Right lobe of liver (tissue), 6 donors: ENCODE results near the gene ZNRD2. TPM values are rescaled to one million over a fixed set of nuclear protein-coding genes. Genes with fewer than 3 reads are reported as not detected.

Experiments used
- ATAC-seq, 4 donors: fragments of 200-7000 bp; cut with Tn5 transposase; one replicate each; pipeline ENCODE4 v1.9.1; 2020; ENCODE audit warnings: mild to moderate bottlenecking in 4 of 4, moderate library complexity in 4 of 4
- DNase-seq, 3 donors: peaks; one replicate each; pipeline ENCODE4 v3.0.0-alpha.2; 2020
- H3K27ac ChIP-seq, 3 donors: fragments of 200-600 bp; one replicate each; pipeline ENCODE4 v1.8.0; 2022
- H3K27me3 ChIP-seq, 2 donors: fragments of 200-600 bp; one replicate each; pipeline ENCODE4 v1.8.0; 2022
- H3K36me3 ChIP-seq, 4 donors: fragments of 200-600 bp; sonication (generic) in 1 of 4; one replicate each; pipeline versions ENCODE4 v1.5.1 to v1.8.0; 2017 to 2022; ENCODE audit warnings: control low read depth in 1 of 4
- H3K4me1 ChIP-seq, 4 donors: fragments of 200-600 bp; sonication (generic) in 1 of 4; one replicate each; pipeline versions ENCODE4 v1.5.1 to v1.8.0; 2017 to 2022; ENCODE audit warnings: control low read depth in 1 of 4
- H3K4me3 ChIP-seq, 3 donors: fragments of 200-600 bp; one replicate each; pipeline ENCODE4 v1.8.0; 2022
- H3K9me3 ChIP-seq, 4 donors: fragments of 200-600 bp; sonication (generic) in 1 of 4; one replicate each; pipeline versions ENCODE4 v1.5.1 to v1.8.0; 2017 to 2022; ENCODE audit warnings: control low read depth in 1 of 4
- POLR2A ChIP-seq: fragments of 450-650 bp; IDR thresholded peaks from one replicate; pipeline ENCODE4 v1.6.1; 2017; ENCODE audit warnings: antibody characterized with exemption, mild to moderate bottlenecking
- WGBS: methylation state at CpG from one replicate; pipeline ENCODE4 v1.1.6; 2018; ENCODE audit warnings: low coverage, low lambda C conversion rate; ENCODE audit not compliant: insufficient coverage; ENCODE audit errors: missing lambda C conversion rate; 5-methylcytosine and 5-hydroxymethylcytosine counted together
- intact Hi-C, 2 donors: fragments of 100-400 bp; cut with DNase I; formaldehyde crosslinking; loops; one replicate each; pipeline versions ENCODE4 v1.11.2 to v1.14.1; 2022
- total RNA-seq, 6 experiments: library from RNA; depleted of rRNA in 2 of 6; stranded (reverse); fragments of >200 nt in 2 of 6; fragmentation: NEBNext Ultra II Directional in 3 of 6; extraction: Animal tissue kit (Norgen Biotek cat#: 25700) in 3 of 6; gene quantifications; one replicate each; pipeline versions ENCODE4 v1.1.0 to v1.2.4, GENCODE V29; 2016 to 2023
- TF ChIP-seq, protein P1 (sequence below), 4 donors: fragments of 200-600 bp in 3 of 4; fragments of 450-650 bp in 1 of 4; IDR thresholded peaks; one replicate each; pipeline versions ENCODE4 v1.5.1 to v1.8.0; 2016 to 2022; ENCODE audit warnings: antibody characterized with exemption in 4 of 4, mild to moderate bottlenecking in 2 of 4
- donor health status: DM: no; HTN: yes; CAD: no.
- donor health status: DM: no; HTN: no; CAD: no.
- donor health status: DM: no; HTN: no; CAD: no.
- donor health status: DM: no; HTN: yes; CAD: no.
- donor health status: DM: no; HTN: yes; CAD: no.

ZNRD2 gene
- total RNA-seq, 6 experiments from 2014 or later = 11.6 to 43.2 (median 16.5) TPM

- DNase-seq (no peak), ATAC-seq (no peak)
- Histone ChIP-seq H3K36me3 (peaks cover 0 to 11% (median 6%) of the 10 kb centered on the region in 4 donors), H3K27me3 (no peaks in the 10 kb centered on the region), H3K27ac (peak overlapping the region; percentile 60 to 78 (median 66)), H3K9me3 (no peaks in the 10 kb centered on the region), H3K4me1 (peaks cover 0 to 25% (median 11%) of the 10 kb centered on the region in 4 donors), H3K4me3 (peak overlapping the region; percentile 46 to 60 (median 59))
- intact Hi-C loops = loop anchor here in 1 of 2 donors (5.0 kb wide), 1 partner anchor 36 kb away; the partner anchor contains the start of gene EHBP1L1
- WGBS = 32% methylated on average over 9 of the region's 18 CpGs
- TF ChIP-seq, protein P1, sequence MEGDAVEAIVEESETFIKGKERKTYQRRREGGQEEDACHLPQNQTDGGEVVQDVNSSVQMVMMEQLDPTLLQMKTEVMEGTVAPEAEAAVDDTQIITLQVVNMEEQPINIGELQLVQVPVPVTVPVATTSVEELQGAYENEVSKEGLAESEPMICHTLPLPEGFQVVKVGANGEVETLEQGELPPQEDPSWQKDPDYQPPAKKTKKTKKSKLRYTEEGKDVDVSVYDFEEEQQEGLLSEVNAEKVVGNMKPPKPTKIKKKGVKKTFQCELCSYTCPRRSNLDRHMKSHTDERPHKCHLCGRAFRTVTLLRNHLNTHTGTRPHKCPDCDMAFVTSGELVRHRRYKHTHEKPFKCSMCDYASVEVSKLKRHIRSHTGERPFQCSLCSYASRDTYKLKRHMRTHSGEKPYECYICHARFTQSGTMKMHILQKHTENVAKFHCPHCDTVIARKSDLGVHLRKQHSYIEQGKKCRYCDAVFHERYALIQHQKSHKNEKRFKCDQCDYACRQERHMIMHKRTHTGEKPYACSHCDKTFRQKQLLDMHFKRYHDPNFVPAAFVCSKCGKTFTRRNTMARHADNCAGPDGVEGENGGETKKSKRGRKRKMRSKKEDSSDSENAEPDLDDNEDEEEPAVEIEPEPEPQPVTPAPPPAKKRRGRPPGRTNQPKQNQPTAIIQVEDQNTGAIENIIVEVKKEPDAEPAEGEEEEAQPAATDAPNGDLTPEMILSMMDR (IDR thresholded peaks at IDR 0.05) = no peak
- no peak for TF ChIP-seq POLR2A
These were observed 28.9 kb upstream of the ZNRD2 start for GRCh38 chr11:65541093-65541982.

- TF ChIP-seq POLR2A = no peak
- TF ChIP-seq, protein P1 (IDR thresholded peaks at IDR 0.05) = no peak
- H3K27ac ChIP-seq = no peak overlapping the region
- intact Hi-C loops = loop anchor here in 1 of 2 donors (5.0 kb wide), 1 partner anchor 34 kb away; the partner anchor contains the start of gene EHBP1L1
- no peaks in the 10 kb centered on the region for H3K27me3 ChIP-seq
- H3K4me1 ChIP-seq = peaks cover 0 to 25% (median 11%) of the 10 kb centered on the region in 4 donors
- no peak overlapping the region for H3K4me3 ChIP-seq
- no peak for ATAC-seq
- WGBS = 100% methylated on average over 1 of the region's 3 CpGs
- no peak for DNase-seq
- H3K36me3 ChIP-seq = peaks cover 0 to 8% (median 6%) of the 10 kb centered on the region in 4 donors
- no peaks in the 10 kb centered on the region for H3K9me3 ChIP-seq
These were observed 27.4 kb upstream of the ZNRD2 start for GRCh38 chr11:65542738-65543390.

GRCh38 chr11:65545853-65546216 lies 24.4 kb upstream of the ZNRD2 start:
- ATAC-seq = no peak
- H3K36me3 ChIP-seq = no peaks in the 10 kb centered on the region
- peaks cover 0 to 20% (median 7%) of the 10 kb centered on the region in 4 donors for H3K4me1 ChIP-seq
- intact Hi-C loops = no loop called here
- H3K4me3 ChIP-seq = peak overlapping the region; percentile 57 to 76 (median 69)
- 18% methylated on average over 4 of the region's 4 CpGs for WGBS
- no peak for DNase-seq
- TF ChIP-seq, protein P1 (IDR thresholded peaks at IDR 0.05) = no peak
- no peak for TF ChIP-seq POLR2A
- H3K9me3 ChIP-seq = no peaks in the 10 kb centered on the region
- H3K27me3 ChIP-seq = no peaks in the 10 kb centered on the region
- H3K27ac ChIP-seq = peak overlapping the region; percentile 21 to 81 (median 51)

- Histone ChIP-seq H3K4me3 (peak overlapping the region; percentile 57 to 76 (median 69)), H3K36me3 (no peaks in the 10 kb centered on the region), H3K27me3 (no peaks in the 10 kb centered on the region), H3K27ac (peak overlapping the region; percentile 21 to 81 (median 51)), H3K4me1 (peaks cover 0 to 20% (median 6%) of the 10 kb centered on the region in 4 donors), H3K9me3 (no peaks in the 10 kb centered on the region)
- intact Hi-C loops = no loop called here
- DNase-seq = peak; percentile 98 to 99 (median 98)
- TF ChIP-seq, protein P1 (IDR thresholded peaks at IDR 0.05) = no peak
- peak; percentile 54 for TF ChIP-seq POLR2A
- ATAC-seq = peak; percentile 87 to 92 (median 90)
- WGBS = 2% methylated on average over 17 of the region's 64 CpGs
These were observed 23.9 kb upstream of the ZNRD2 start for GRCh38 chr11:65546217-65546958.
